Smooth muscle cell of bladder (primary cell): ENCODE data around the gene ADNP2. TPM values are rescaled to one million over a fixed set of nuclear protein-coding genes. Genes with fewer than 3 reads are reported as not detected.

ENCODE experiments used
- total RNA-seq: library from RNA; depleted of rRNA; stranded (reverse); fragments of >200 nt; gene quantifications from 2 replicates; pipeline ENCODE4 v1.2.3, GENCODE V29; 2014

The ADNP2 gene, protein sequence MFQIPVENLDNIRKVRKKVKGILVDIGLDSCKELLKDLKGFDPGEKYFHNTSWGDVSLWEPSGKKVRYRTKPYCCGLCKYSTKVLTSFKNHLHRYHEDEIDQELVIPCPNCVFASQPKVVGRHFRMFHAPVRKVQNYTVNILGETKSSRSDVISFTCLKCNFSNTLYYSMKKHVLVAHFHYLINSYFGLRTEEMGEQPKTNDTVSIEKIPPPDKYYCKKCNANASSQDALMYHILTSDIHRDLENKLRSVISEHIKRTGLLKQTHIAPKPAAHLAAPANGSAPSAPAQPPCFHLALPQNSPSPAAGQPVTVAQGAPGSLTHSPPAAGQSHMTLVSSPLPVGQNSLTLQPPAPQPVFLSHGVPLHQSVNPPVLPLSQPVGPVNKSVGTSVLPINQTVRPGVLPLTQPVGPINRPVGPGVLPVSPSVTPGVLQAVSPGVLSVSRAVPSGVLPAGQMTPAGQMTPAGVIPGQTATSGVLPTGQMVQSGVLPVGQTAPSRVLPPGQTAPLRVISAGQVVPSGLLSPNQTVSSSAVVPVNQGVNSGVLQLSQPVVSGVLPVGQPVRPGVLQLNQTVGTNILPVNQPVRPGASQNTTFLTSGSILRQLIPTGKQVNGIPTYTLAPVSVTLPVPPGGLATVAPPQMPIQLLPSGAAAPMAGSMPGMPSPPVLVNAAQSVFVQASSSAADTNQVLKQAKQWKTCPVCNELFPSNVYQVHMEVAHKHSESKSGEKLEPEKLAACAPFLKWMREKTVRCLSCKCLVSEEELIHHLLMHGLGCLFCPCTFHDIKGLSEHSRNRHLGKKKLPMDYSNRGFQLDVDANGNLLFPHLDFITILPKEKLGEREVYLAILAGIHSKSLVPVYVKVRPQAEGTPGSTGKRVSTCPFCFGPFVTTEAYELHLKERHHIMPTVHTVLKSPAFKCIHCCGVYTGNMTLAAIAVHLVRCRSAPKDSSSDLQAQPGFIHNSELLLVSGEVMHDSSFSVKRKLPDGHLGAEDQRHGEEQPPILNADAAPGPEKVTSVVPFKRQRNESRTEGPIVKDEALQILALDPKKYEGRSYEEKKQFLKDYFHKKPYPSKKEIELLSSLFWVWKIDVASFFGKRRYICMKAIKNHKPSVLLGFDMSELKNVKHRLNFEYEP
- total RNA-seq = 9.3 and 10.5 TPM in 2 replicates

GRCh38 chr18:80108739-80109675 is at the start of gene ADNP2:
TSS of gene ADNP2 (plus strand) at chr18:80109262. CDS start at chr18:80117543, 8,281 bp downstream.

Other genes starting within 250 kb of the ADNP2 start
- gene SLC66A2, start 157.6 kb upstream of the ADNP2 start, total RNA-seq = 34.7 and 47.2 TPM in 2 replicates
- gene HSBP1L1, start 144.6 kb upstream of the ADNP2 start, total RNA-seq = 9.2 and 9.7 TPM in 2 replicates
- 64.0 and 73.1 TPM in 2 replicates for gene TXNL4A, start 120.7 kb upstream of the ADNP2 start, total RNA-seq
- gene RBFA, start 74.8 kb upstream of the ADNP2 start, total RNA-seq = 15.6 and 18.7 TPM in 2 replicates
- 1.4 and 2.8 TPM in 2 replicates for gene PARD6G, start 138.3 kb downstream of the ADNP2 start, total RNA-seq